Neural cell (in vitro differentiated cells): ENCODE results near the gene KRTAP10-3. TPM values are rescaled to one million over a fixed set of nuclear protein-coding genes. Genes with fewer than 3 reads are reported as not detected.

ENCODE experiments used
- H2AFZ ChIP-seq: fragments of 200-600, 300-800 bp; sonication (generic), shearing (Covaris generic); 2 replicates; pipeline ENCODE4 v1.6.0; 2014; ENCODE audit warnings: low read depth, mild to moderate bottlenecking, antibody characterized with exemption, low read length, moderate library complexity
- H3F3A ChIP-seq: fragments of 200-600 bp; shearing (Covaris generic); 2 replicates; pipeline ENCODE4 v1.6.1; 2016; ENCODE audit warnings: mild to moderate bottlenecking, moderate library complexity, mixed read lengths, antibody characterized with exemption, low read length; ENCODE audit not compliant: insufficient read depth, poor library complexity, severe bottlenecking
- H3K27ac ChIP-seq: fragments of 200-600, 300-800 bp; sonication (generic), shearing (Covaris generic); 2 replicates; pipeline ENCODE4 v1.5.1; 2014; ENCODE audit warnings: mild to moderate bottlenecking, low read length, moderate library complexity
- H3K27me3 ChIP-seq: fragments of 300-800, 200-600 bp; sonication (generic), shearing (Covaris generic); 2 replicates; pipeline ENCODE4 v1.6.0; 2014; ENCODE audit warnings: mild to moderate bottlenecking, low read depth, low read length, moderate library complexity; ENCODE audit not compliant: insufficient read depth
- H3K36me3 ChIP-seq: fragments of 300-800, 200-600 bp; sonication (generic), shearing (Covaris generic); 2 replicates; pipeline ENCODE4 v1.5.1; 2014; ENCODE audit warnings: mild to moderate bottlenecking, antibody characterized with exemption, low read length, moderate library complexity; ENCODE audit not compliant: insufficient read depth
- H3K4me2 ChIP-seq: fragments of 300-800, 200-600 bp; sonication (generic), shearing (Covaris generic); 2 replicates; pipeline ENCODE4 v1.6.0; 2014; ENCODE audit warnings: mild to moderate bottlenecking, low read length
- H3K4me3 ChIP-seq: fragments of 300-800, 200-600 bp; sonication (generic), shearing (Covaris generic); 2 replicates; pipeline ENCODE4 v1.5.1; 2014; ENCODE audit warnings: mild to moderate bottlenecking, low read length, moderate library complexity
- H3K79me2 ChIP-seq: fragments of 200-600 bp; shearing (Covaris generic); replicated peaks from 2 replicates; pipeline ENCODE4 v1.6.0; 2014; ENCODE audit warnings: mild to moderate bottlenecking, low read length, moderate library complexity; ENCODE audit not compliant: insufficient read depth
- H3K9ac ChIP-seq: fragments of 300-800, 200-600 bp; sonication (generic), shearing (Covaris generic); 2 replicates; pipeline ENCODE4 v1.6.1; 2016; ENCODE audit warnings: mild to moderate bottlenecking, low read length, mixed read lengths
- H3K9me2 ChIP-seq: fragments of 200-600 bp; shearing (Covaris generic); 2 replicates; pipeline ENCODE4 v1.6.1; 2016; ENCODE audit warnings: mild to moderate bottlenecking, low read length, mixed read lengths; ENCODE audit not compliant: insufficient read depth
- H3K9me3 ChIP-seq: fragments of 200-600, 300-800 bp; sonication (generic), shearing (Covaris generic); 2 replicates; pipeline ENCODE4 v1.6.1; 2016; ENCODE audit warnings: mild to moderate bottlenecking, mixed run types, low read length, moderate library complexity, mixed read lengths
- H4K20me1 ChIP-seq: fragments of 200-600 bp; shearing (Covaris generic); 2 replicates; pipeline ENCODE4 v1.6.1; 2016; ENCODE audit warnings: mild to moderate bottlenecking, mixed run types; ENCODE audit not compliant: insufficient read depth
- CTCF ChIP-seq: fragments of 450-650 bp; IDR thresholded peaks from 2 replicates; pipeline ENCODE4 v1.5.1; 2014; ENCODE audit warnings: antibody characterized with exemption, mild to moderate bottlenecking, moderate library complexity; ENCODE audit not compliant: poor library complexity, severe bottlenecking
- EP300 ChIP-seq: fragments of 450-650 bp; conservative IDR thresholded peaks from 2 replicates; pipeline ENCODE4 v1.6.1; 2014; ENCODE audit warnings: antibody characterized with exemption, mild to moderate bottlenecking, moderate library complexity; ENCODE audit not compliant: poor library complexity, severe bottlenecking
- EZH2 ChIP-seq: fragments of 200-600, 300-800 bp; shearing (Covaris generic), sonication (generic); IDR thresholded peaks from 2 replicates; pipeline ENCODE4 v1.6.1; 2014; ENCODE audit warnings: antibody characterized with exemption, low read length, borderline replicate concordance, mild to moderate bottlenecking; ENCODE audit not compliant: insufficient read depth, poor library complexity, severe bottlenecking
- MXI1 ChIP-seq: fragments of 450-650 bp; conservative IDR thresholded peaks from 2 replicates; pipeline ENCODE4 v1.6.1; 2014; ENCODE audit warnings: antibody characterized with exemption, mild to moderate bottlenecking; ENCODE audit not compliant: poor library complexity, severe bottlenecking
- POLR2AphosphoS5 ChIP-seq: IDR thresholded peaks from 2 replicates; pipeline ENCODE4 v1.6.1; 2012
- RAD21 ChIP-seq: fragments of 450-650 bp; conservative IDR thresholded peaks from 2 replicates; pipeline ENCODE4 v1.6.1; 2014; ENCODE audit warnings: antibody characterized with exemption, mild to moderate bottlenecking, moderate library complexity
- REST ChIP-seq: IDR thresholded peaks from 2 replicates; pipeline ENCODE4 v1.6.1; 2012; ENCODE audit warnings: borderline replicate concordance
- SMC3 ChIP-seq: fragments of 450-650 bp; conservative IDR thresholded peaks from 2 replicates; pipeline ENCODE4 v1.6.1; 2014; ENCODE audit warnings: antibody characterized with exemption, mild to moderate bottlenecking, moderate library complexity; ENCODE audit not compliant: poor library complexity
- TAF1 ChIP-seq: IDR thresholded peaks from 2 replicates; pipeline ENCODE4 v1.6.1; 2012; ENCODE audit warnings: low read depth
- polyA plus RNA-seq: library from polyadenylated mRNA; depleted of rRNA; stranded (reverse); fragments of >200 nt; gene quantifications from 2 replicates; pipeline ENCODE4 v1.2.3, GENCODE V29; 2014

The KRTAP10-3 gene
- polyA plus RNA-seq, 1 donor from 2014 or later = not detected

GRCh38 chr21:44511219-44511937 is 47.2 kb downstream of the KRTAP10-3 start:
- Histone ChIP-seq H3K27me3 (no peaks in the 10 kb centered on the region), H3K36me3 (no peaks in the 10 kb centered on the region), H3K4me3 (no peak overlapping the region), H3K4me2 (no peak overlapping the region), H3K9me3 (no peaks in the 10 kb centered on the region), H3K27ac (no peak overlapping the region), H2AFZ (no peak overlapping the region), H3K79me2 (no peaks in the 10 kb centered on the region), H3F3A (no peaks in the 10 kb centered on the region), H3K9me2 (no peaks in the 10 kb centered on the region), H3K9ac (no peak overlapping the region), H4K20me1 (no peaks in the 10 kb centered on the region)
- no peak for TF ChIP-seq POLR2AphosphoS5
- TF ChIP-seq EZH2 = no peak
- no peak for TF ChIP-seq CTCF
- no peak for TF ChIP-seq SMC3
- TF ChIP-seq TAF1 = no peak
- TF ChIP-seq RAD21 = no peak
- TF ChIP-seq MXI1 = no peak
- no peak for TF ChIP-seq REST
- no peak for TF ChIP-seq EP300

- Histone ChIP-seq H3K9me2 (no peaks in the 10 kb centered on the region), H3K4me2 (no peak overlapping the region), H3K9ac (no peak overlapping the region), H3K27ac (no peak overlapping the region), H3K4me3 (no peak overlapping the region), H3K9me3 (no peaks in the 10 kb centered on the region), H2AFZ (no peak overlapping the region), H3K36me3 (no peaks in the 10 kb centered on the region), H3K79me2 (no peaks in the 10 kb centered on the region), H3K27me3 (no peaks in the 10 kb centered on the region), H4K20me1 (no peaks in the 10 kb centered on the region), H3F3A (no peaks in the 10 kb centered on the region)
- no peak for TF ChIP-seq POLR2AphosphoS5
- peak; percentile 55 for TF ChIP-seq CTCF
- TF ChIP-seq RAD21 = peak; percentile 56
- no peak for TF ChIP-seq EZH2
- no peak for TF ChIP-seq EP300
- TF ChIP-seq SMC3 = peak; percentile 62
- TF ChIP-seq REST = no peak
- no peak for TF ChIP-seq MXI1
Observed at GRCh38 chr21:44510508-44511218, 47.9 kb downstream of the KRTAP10-3 start.
